Germinal center (tissue), 1 donor: ENCODE data around the gene GARIN1A.
"Not testable (repeated sequence)": the region's sequence is repeated elsewhere in the genome, so short reads cannot be mapped to it uniquely, and the experiment has no call there.

Experiments used
- DNase-seq: peaks from one replicate; pipeline ENCODE4 v3.0.0; 2012; ENCODE audit warnings: mixed read lengths, low spot score

Gene GARIN1A

DNA sequence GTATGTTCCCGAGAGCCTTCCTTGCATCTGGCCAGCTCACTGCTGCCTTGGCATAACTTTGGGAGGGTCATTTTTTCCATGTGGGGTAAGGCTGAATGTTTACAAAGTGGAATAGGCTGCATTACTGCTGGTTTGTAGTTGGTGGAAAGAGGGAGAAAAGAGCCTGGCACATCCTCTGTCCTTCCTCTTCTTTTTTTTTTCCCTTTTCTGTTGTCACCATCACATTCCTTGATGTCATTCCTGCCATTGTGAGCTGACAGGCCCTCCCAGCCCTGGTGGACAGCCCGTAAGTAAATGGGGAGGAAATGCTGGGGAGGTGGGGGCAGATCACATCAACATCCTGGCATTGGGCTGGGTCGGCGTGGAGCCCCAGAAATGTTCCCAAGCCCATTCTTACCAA, at the start of gene GARIN1A:
TSS of gene GARIN1A (plus strand) at position 301 of the 400 bp plus-strand sequence. CDS start 106 bp downstream, outside the sequence.
- no peak for DNase-seq

DNA sequence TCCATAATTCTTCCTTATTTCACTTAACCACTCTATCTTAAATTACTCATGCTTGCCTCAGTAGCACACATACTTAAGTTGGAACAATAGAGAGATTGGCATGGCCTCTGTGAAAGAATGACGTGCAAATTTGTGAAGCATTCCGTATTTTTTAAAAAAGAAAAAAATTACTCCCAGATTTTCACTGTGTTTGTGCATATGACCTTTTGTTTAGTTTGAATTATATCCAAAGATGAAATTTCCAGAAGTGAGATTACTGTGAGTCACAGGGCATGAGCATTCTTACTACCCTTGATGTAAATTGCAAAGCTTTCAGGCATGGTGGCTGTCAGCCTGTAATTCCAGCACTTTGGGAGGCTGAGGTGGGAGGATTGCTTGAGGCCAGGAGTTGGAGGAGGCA, 45.0 kb upstream of the GARIN1A start:
- not testable (repeated sequence) for DNase-seq

GRCh38 chr7:128633915-128634314, 38.2 kb upstream of the GARIN1A start:
- not testable (repeated sequence) for DNase-seq

DNA sequence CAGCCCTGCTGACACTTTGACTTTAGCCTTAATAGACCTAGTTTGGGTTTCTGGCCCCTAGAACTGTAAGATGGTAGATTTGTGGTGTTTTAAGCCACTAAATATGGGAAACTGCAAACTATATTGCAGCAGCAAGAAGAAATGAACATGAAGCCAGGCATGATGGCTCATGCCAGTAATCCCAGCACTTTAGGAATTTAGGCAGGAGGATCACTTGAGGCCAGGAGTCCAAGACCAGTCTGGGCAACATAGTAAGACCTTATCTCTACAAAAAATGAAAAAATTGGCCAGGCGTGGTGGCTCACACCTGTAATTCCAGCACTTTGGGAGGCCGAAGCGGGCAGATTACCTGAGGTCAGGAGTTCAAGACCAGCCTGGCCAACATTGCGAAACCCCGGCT, 26.9 kb upstream of the GARIN1A start:
- DNase-seq = not testable (repeated sequence)

GRCh38 chr7:128645844-128646243, 26.2 kb upstream of the GARIN1A start:
- DNase-seq = not testable (repeated sequence)

DNA sequence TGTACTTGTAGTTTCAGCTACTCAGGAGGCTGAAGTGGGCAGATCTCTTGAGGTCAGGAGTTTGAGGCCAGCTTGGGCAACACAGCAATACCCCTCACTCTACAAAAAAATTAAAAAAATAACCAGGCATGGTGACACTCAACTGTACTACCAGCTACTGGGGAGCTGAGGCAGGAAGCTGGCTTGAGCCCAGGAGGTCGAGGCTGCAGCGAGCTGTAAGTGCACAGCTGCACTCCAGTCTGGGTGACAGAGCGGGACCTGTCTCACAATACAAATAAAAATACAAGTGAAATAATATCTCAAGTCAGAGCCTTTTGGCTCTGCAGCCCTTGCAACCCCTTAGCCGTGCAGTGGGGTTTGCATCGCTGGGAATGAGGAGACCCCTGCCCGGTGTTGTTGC, 25.2 kb upstream of the GARIN1A start:
- DNase-seq = not testable (repeated sequence)

- DNase-seq = not testable (repeated sequence)
Measured at GRCh38 chr7:128651096-128651495, 21.0 kb upstream of the GARIN1A start.

DNA sequence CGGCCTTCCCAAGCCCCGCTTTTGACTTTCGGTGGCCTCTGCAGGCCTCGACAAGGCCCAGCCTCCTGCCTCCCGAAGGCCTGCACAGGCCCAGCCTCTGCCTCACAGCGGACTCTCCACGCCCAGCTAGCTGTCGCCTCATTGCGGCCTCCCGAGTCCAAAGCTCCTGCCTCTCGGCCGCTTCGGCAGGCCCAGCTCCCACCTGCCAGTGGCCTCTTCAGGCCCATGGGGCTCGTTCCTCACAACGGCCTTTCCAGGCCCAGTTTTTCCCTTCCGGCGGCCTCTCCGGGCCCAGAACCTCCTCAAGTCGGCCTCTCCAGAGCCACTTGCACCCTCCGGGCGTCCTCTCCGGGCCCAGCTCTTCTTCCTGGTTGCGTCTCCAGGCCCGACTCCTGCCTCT, 19.5 kb upstream of the GARIN1A start:
- not testable (repeated sequence) for DNase-seq

DNA sequence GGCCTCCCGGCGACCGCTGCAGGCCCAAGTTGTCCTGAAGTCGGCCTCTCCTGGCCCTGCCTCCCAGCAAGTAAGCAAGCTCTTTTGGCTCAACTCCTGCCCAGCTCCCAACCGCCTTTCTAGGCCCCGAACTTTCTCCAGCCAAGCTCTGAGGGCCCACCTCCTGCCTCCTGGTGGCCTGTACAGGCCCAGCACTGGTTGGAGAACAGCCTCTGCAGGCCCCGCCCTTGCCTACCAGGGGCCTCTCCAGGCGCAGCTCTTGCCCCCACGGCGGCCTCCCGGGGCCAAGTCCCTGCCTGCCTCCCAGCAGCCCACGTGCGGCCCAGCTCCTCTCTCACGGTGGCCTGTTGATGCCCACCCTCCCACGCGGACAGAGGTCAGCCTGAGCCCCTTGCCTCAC, 18.9 kb upstream of the GARIN1A start:
- DNase-seq = not testable (repeated sequence)

- not testable (repeated sequence) for DNase-seq
Measured at GRCh38 chr7:128654080-128654479, 18.0 kb upstream of the GARIN1A start.

DNA sequence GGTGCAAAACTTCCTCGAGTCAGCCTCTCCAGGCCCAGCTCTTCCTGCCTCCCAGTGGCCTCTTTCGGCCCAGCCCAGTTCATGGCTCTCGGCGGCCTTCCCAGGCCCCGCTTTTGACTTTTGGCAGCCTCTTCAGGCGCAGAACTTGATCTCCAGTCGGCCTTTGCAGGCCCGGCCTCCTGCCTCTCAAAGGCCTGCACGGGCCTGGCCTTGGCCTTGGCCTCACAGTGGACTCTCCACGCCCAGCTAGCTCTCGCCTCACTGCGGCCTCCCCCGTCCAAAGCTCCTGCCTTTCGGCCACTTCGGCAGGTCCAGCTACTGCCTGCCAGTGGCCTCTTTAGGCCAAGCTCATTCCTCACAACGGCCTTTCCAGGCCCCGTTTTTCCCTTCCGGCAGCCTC, 17.6 kb upstream of the GARIN1A start:
- not testable (repeated sequence) for DNase-seq

DNA sequence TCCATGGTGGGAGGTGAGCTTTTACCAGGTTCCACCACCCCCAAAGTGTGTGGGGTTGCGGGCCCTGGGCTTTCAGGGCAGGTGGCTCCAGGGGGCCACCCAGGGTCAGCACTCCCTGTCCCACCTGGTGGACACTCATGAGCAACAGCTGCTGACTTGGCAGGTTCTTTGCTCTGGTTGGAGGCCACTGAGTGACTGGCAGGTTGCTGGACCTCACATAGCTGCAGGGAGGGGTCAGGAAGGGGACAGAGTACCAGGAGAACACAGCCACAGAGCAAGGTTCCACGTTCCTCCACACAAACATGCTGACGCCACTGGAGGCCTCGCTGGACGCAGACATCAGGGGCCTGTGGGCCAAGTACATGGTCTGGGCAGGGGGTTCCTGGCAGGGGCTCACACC, 13.7 kb upstream of the GARIN1A start:
- not testable (repeated sequence) for DNase-seq

DNA sequence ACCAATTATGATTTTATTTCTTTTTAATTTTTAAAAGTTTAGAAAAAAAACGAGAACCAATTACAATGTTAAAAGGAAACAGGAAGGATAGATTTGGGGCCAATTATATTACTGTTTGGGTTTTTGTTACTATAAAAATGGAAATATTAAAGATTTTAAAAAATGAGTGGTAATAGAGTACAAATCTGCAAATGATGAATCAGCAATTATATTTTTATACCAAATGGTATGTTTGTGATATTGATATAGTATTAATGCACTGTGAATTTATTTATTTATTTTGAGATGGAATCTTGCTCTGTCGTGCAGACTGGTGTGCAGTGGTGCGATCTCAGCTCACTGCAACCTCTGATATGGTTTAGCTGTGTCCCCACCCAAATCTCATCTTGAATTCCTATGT, 11.5 kb upstream of the GARIN1A start:
- no peak for DNase-seq

GRCh38 chr7:128661446-128661845, 10.6 kb upstream of the GARIN1A start:
- DNase-seq = no peak

- DNase-seq = no peak
Measured at GRCh38 chr7:128662091-128662490, 10.0 kb upstream of the GARIN1A start.

DNA sequence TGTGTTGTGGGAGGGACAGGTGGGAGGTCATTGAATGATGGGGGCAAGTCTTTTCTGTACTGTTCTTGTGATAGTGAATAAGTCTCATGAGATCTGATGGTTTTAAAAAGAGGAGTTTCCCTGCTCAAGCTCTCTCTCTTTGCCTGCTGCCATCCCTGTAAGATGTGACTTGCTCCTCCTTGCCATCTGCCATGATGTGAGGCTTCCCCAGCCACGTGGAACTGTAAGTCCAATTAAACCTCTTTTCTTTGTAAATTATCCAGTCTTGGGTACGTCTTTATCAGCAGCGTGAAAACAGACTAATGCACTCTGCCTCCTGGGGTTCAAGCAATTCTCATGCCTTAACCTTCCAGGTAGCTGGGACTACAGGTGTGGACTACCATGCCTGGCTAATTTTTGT, 8.9 kb upstream of the GARIN1A start:
- DNase-seq = not testable (repeated sequence)

GRCh38 chr7:128665057-128665456, 7.0 kb upstream of the GARIN1A start:
- no peak for DNase-seq

DNA sequence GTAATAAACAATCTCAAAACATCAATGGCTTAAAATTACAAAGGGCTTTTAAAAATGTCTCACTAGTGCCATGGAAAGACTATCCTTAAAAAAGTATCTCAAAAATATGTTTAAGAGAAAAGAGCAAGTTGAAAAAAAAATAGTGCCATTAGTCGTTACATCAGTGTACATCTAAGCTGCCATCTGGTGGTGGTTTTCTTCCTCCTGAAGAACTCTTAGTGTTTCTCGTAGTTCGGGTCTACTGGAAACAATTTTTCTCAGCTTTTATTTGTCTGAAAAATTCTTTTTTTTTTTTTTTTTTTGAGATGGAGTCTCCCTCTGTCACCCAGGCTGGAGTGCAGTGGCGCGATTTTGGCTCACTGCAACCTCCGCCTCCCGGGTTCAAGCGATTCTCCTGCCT, 5.9 kb upstream of the GARIN1A start:
- DNase-seq = no peak

GRCh38 chr7:128672927-128673517, 930 bp downstream of the GARIN1A start:
- DNase-seq = peak; percentile 37

- no peak for DNase-seq
Measured at GRCh38 chr7:128673571-128673970, 1.5 kb downstream of the GARIN1A start.

- no peak for DNase-seq
Measured at GRCh38 chr7:128676665-128677064, 4.6 kb downstream of the GARIN1A start.

DNA sequence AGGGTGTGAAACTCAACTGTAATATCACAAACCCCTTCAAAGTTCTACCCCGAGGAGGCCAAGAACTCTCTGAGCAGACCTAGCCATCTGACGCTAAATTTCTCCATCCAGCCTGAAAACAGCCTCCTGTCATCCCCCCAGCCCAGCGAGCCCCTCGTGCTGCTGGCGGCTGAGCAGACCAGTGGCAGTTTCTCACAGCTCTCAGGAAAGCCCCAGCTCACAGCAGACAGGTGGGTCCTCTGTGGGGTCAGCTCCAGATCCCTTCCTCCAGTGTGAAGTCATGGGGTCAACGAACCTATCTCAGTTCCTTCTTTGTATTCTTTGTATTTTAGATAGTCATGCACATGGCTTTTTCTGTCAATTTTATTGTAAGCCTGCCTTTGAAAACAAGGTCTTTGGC, 7.8 kb downstream of the GARIN1A start:
- no peak for DNase-seq

DNA sequence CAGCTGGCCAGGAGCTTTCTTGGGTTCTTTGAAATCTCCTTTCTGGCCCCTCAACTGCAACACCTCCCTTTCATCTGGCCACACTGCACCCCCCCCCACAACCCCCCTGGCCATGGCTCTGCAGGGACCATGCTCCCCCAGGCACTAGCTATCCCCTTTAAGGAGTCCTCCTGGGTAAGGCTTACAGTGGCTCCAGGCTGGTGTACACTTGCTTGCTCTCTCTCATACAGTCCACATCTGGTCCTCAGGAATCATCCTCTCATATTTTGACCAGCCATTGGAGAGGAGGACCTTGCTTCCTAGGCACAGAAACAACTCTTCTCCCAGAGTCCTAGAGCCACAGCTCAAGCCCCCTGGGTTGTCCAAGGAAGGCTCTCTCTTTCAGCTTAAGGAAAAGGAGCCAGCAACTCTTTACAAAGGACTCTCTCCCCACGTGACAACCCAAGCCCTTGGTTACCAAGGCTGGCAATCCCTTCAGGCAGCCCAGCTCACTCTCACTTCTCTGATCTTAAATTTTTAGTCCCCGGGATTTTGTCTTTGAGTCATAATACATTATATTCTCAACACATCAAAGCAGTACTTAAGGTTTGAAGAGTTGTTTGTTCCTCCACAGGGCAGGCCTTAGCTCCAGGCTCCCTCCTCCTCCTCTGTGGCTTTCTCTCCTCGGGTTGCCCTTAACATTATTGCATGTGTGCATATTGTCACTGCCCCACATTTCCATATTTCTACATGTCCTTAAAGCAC, 9.9 kb downstream of the GARIN1A start:
- DNase-seq = no peak

DNA sequence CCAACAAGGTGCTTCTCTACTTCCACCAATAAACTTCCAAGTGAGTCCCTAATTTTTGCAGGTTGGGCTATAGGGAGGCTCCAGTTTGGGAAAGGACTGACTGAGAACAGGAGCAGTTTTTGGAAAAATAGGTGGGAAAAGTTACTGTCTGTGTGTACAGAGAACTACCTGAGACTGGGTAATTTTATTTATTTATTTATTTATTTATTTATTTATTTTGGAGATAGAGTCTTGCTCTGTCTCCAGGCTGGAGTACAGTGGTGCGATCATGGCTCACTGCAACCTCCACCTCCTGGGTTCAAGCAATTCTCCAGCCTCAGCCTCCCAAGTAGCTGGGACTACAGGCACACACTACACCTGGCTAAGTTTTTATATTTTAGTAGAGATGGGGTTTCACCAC, 11.2 kb downstream of the GARIN1A start:
- DNase-seq = not testable (repeated sequence)
